Measurements from ENCODE around the gene DIDO1.

Gene DIDO1

GRCh38 chr20:62888406-62888805, 37.9 kb downstream of the DIDO1 start:
- Histone ChIP-seq H3K9ac (ENCODE audit: low read length) (no peak overlapping the region), H3K27ac (ENCODE audit: low read depth, low read length) (no peak overlapping the region), H2AFZ (ENCODE audit: low read depth, low read length, severe bottlenecking) (no peak overlapping the region), H3F3A (ENCODE audit: insufficient read depth) (no peaks in the 10 kb centered on the region), H3K27me3 (ENCODE audit: low read length) (no peaks in the 10 kb centered on the region), H3K9me3 (ENCODE audit: insufficient read depth, low read length) (no peaks in the 10 kb centered on the region), H4K20me1 (ENCODE audit: low read depth, low read length) (no peaks in the 10 kb centered on the region), H3K36me3 (ENCODE audit: low read length) (peaks cover 24% of the 10 kb centered on the region), H3K4me2 (ENCODE audit: low read depth, low read length, poor library complexity, severe bottlenecking) (no peak overlapping the region), H3K9me2 (replicated peaks; ENCODE audit: insufficient read depth, low read length) (no peaks in the 10 kb centered on the region), H3K79me2 (ENCODE audit: insufficient read depth, low read length) (no peaks in the 10 kb centered on the region), H3K4me3 (ENCODE audit: insufficient read depth, low read length, poor library complexity, severe bottlenecking) (no peak overlapping the region)
- TF ChIP-seq CTCF (IDR thresholded peaks at IDR 0.05; ENCODE audit: insufficient read depth, low read length, poor library complexity, severe bottlenecking), result no peak

- no peak overlapping the region for H3K9ac ChIP-seq (ENCODE audit: low read length)
- no peak overlapping the region for H3K27ac ChIP-seq (ENCODE audit: low read depth, low read length)
- no peaks in the 10 kb centered on the region for H3K27me3 ChIP-seq (ENCODE audit: low read length)
- H3K79me2 ChIP-seq (ENCODE audit: insufficient read depth, low read length), result no peaks in the 10 kb centered on the region
- no peaks in the 10 kb centered on the region for H3K9me2 ChIP-seq (replicated peaks; ENCODE audit: insufficient read depth, low read length)
- TF ChIP-seq CTCF (IDR thresholded peaks at IDR 0.05; ENCODE audit: insufficient read depth, low read length, poor library complexity, severe bottlenecking), result no peak
- TF ChIP-seq EZH2phosphoT487 (conservative IDR thresholded peaks at IDR 0.05; ENCODE audit: low read length), result no peak
- H3K4me3 ChIP-seq (ENCODE audit: insufficient read depth, low read length, poor library complexity, severe bottlenecking), result no peak overlapping the region
- H3K36me3 ChIP-seq (ENCODE audit: low read length), result peaks cover 20% of the 10 kb centered on the region
- H2AFZ ChIP-seq (ENCODE audit: low read depth, low read length, severe bottlenecking), result no peak overlapping the region
- H4K20me1 ChIP-seq (ENCODE audit: low read depth, low read length), result no peaks in the 10 kb centered on the region
- no peaks in the 10 kb centered on the region for H3F3A ChIP-seq (ENCODE audit: insufficient read depth)
- no peaks in the 10 kb centered on the region for H3K9me3 ChIP-seq (ENCODE audit: insufficient read depth, low read length)
- H3K4me2 ChIP-seq (ENCODE audit: low read depth, low read length, poor library complexity, severe bottlenecking), result no peak overlapping the region
These were observed 38.5 kb downstream of the DIDO1 start for GRCh38 chr20:62887860-62888239.

- Histone ChIP-seq H3K9me3 (ENCODE audit: insufficient read depth, low read length) (no peaks in the 10 kb centered on the region), H3K79me2 (ENCODE audit: insufficient read depth, low read length) (no peaks in the 10 kb centered on the region), H3K27me3 (ENCODE audit: low read length) (no peaks in the 10 kb centered on the region), H3K4me3 (ENCODE audit: insufficient read depth, low read length, poor library complexity, severe bottlenecking) (no peak overlapping the region), H4K20me1 (ENCODE audit: low read depth, low read length) (no peaks in the 10 kb centered on the region), H3F3A (ENCODE audit: insufficient read depth) (no peaks in the 10 kb centered on the region), H3K9ac (ENCODE audit: low read length) (no peak overlapping the region), H3K9me2 (replicated peaks; ENCODE audit: insufficient read depth, low read length) (no peaks in the 10 kb centered on the region), H3K27ac (ENCODE audit: low read depth, low read length) (no peak overlapping the region), H3K4me2 (ENCODE audit: low read depth, low read length, poor library complexity, severe bottlenecking) (no peak overlapping the region), H3K36me3 (ENCODE audit: low read length) (peaks cover 15% of the 10 kb centered on the region; the same call in 1 of the 2 replicates), H2AFZ (ENCODE audit: low read depth, low read length, severe bottlenecking) (no peak overlapping the region)
- TF ChIP-seq CTCF (IDR thresholded peaks at IDR 0.05; ENCODE audit: insufficient read depth, low read length, poor library complexity, severe bottlenecking), result no peak
- TF ChIP-seq EZH2phosphoT487 (conservative IDR thresholded peaks at IDR 0.05; ENCODE audit: low read length), result no peak
These were observed 39.0 kb downstream of the DIDO1 start for GRCh38 chr20:62887152-62887859.

All from SU-DHL-6 (cell line).